Tibial nerve (tissue), 3 donors: ENCODE data around the gene MAJIN.

Experiments
- CTCF ChIP-seq, 5 experiments: fragments of 200-600 bp in 3 of 5; fragments of 450-650 bp in 2 of 5; sonication (generic) in 3 of 5; IDR thresholded peaks; one replicate each; pipeline ENCODE4 v1.5.1; 2016 to 2019; ENCODE audit warnings: antibody characterized with exemption in 5 of 5, mild to moderate bottlenecking in 3 of 5, moderate library complexity in 2 of 5
- POLR2A ChIP-seq, 2 donors: fragments of 450-650 bp; IDR thresholded peaks; one replicate each; pipeline ENCODE4 v1.6.1; 2017; ENCODE audit warnings: antibody characterized with exemption in 2 of 2, mild to moderate bottlenecking in 2 of 2, moderate library complexity in 2 of 2

GRCh38 chr11:64933935-64934681 lies 37.8 kb downstream of the MAJIN start:
- no peak for TF ChIP-seq CTCF (IDR thresholded peaks at IDR 0.05)
- TF ChIP-seq POLR2A (IDR thresholded peaks at IDR 0.05) = no peak
